Astrocyte (in vitro differentiated cells and primary cell): ENCODE measurements around the gene PSENEN. TPM values are rescaled to one million over a fixed set of nuclear protein-coding genes. Genes with fewer than 3 reads are reported as not detected.

ENCODE experiments used
- DNase-seq: peaks from one replicate; pipeline ENCODE4 v3.0.0-alpha.2; 2010; ENCODE audit warnings: low read depth
- FAIRE-seq: peaks from 2 replicates; lab custom pipeline; 2011; peaks lifted over from hg19 to GRCh38; lab: Jason Lieb, UNC
- H2AFZ ChIP-seq: 2 replicates; pipeline ENCODE4 v1.6.0; 2012; ENCODE audit warnings: low read depth, low read length, inconsistent platforms
- H3K27ac ChIP-seq: 2 replicates; pipeline ENCODE4 v1.5.1; 2011; ENCODE audit warnings: low read depth, low read length, inconsistent platforms
- H3K27me3 ChIP-seq: 2 replicates; pipeline ENCODE4 v1.6.0; 2011; ENCODE audit warnings: low read length, inconsistent platforms; ENCODE audit not compliant: insufficient read depth
- H3K36me3 ChIP-seq: 2 replicates; pipeline ENCODE4 v1.5.1; 2011; ENCODE audit warnings: low read length, inconsistent platforms; ENCODE audit not compliant: insufficient read depth
- H3K4me1 ChIP-seq: 2 replicates; pipeline ENCODE4 v1.5.1; 2011; ENCODE audit warnings: low read length, inconsistent platforms; ENCODE audit not compliant: insufficient read depth
- H3K4me2 ChIP-seq: 2 replicates; pipeline ENCODE4 v1.6.0; 2012; ENCODE audit warnings: low read length, inconsistent platforms
- H3K4me3 ChIP-seq: 2 replicates; pipeline ENCODE4 v1.5.1; 2011; ENCODE audit warnings: low read depth, mild to moderate bottlenecking, low read length, inconsistent platforms; ENCODE audit not compliant: insufficient read depth
- H3K79me2 ChIP-seq: 2 replicates; pipeline ENCODE4 v1.6.0; 2012; ENCODE audit warnings: mild to moderate bottlenecking, low read length, inconsistent platforms; ENCODE audit not compliant: insufficient read depth
- H3K9ac ChIP-seq: 2 replicates; pipeline ENCODE4 v1.6.0; 2012; ENCODE audit warnings: mild to moderate bottlenecking, low read length, inconsistent platforms
- H3K9me3 ChIP-seq: 2 replicates; pipeline ENCODE4 v1.5.1; 2012; ENCODE audit warnings: low read depth, mild to moderate bottlenecking, low read length, inconsistent platforms; ENCODE audit not compliant: insufficient read depth
- H4K20me1 ChIP-seq: 2 replicates; pipeline ENCODE4 v1.6.0; 2012; ENCODE audit warnings: low read length, inconsistent platforms; ENCODE audit not compliant: insufficient read depth
- H3K27ac Mint-ChIP-seq: one replicate; pipeline ENCODE4 v1.8.0; 2021; ENCODE audit warnings: mild to moderate bottlenecking, mixed read lengths; ENCODE audit not compliant: unreplicated experiment
- H3K27me3 Mint-ChIP-seq: one replicate; pipeline ENCODE4 v1.8.0; 2021; ENCODE audit warnings: low read depth, mixed read lengths; ENCODE audit not compliant: unreplicated experiment
- H3K36me3 Mint-ChIP-seq: one replicate; pipeline ENCODE4 v1.8.0; 2021; ENCODE audit warnings: low read depth, mixed read lengths; ENCODE audit not compliant: unreplicated experiment
- H3K4me1 Mint-ChIP-seq: one replicate; pipeline ENCODE4 v1.8.0; 2021; ENCODE audit warnings: low read depth, mixed read lengths; ENCODE audit not compliant: unreplicated experiment
- H3K4me3 Mint-ChIP-seq: one replicate; pipeline ENCODE4 v1.8.0; 2021; ENCODE audit warnings: mild to moderate bottlenecking, moderate library complexity, mixed read lengths; ENCODE audit not compliant: unreplicated experiment
- H3K9me3 Mint-ChIP-seq: one replicate; pipeline ENCODE4 v1.8.0; 2021; ENCODE audit warnings: mild to moderate bottlenecking, mixed read lengths; ENCODE audit not compliant: unreplicated experiment
- CTCF ChIP-seq: IDR thresholded peaks from 2 replicates; pipeline ENCODE4 v1.5.1; 2011; ENCODE audit warnings: low read depth, mild to moderate bottlenecking, inconsistent platforms, low read length, moderate library complexity; ENCODE audit not compliant: insufficient read depth
- EZH2 ChIP-seq: IDR thresholded peaks from 2 replicates; pipeline ENCODE4 v1.6.1; 2012; ENCODE audit warnings: mild to moderate bottlenecking, low read length, inconsistent platforms; ENCODE audit not compliant: insufficient read depth
- total RNA-seq: library from RNA; stranded (reverse); gene quantifications from 2 replicates; pipeline ENCODE4 v1.2.1, GENCODE V29; 2021

Gene PSENEN
- total RNA-seq, 1 donor from 2014 or later: 100 TPM

- Histone ChIP-seq H2AFZ (no peak overlapping the region), H4K20me1 (peaks cover 21% of the 10 kb centered on the region), H3K9me3 (no peaks in the 10 kb centered on the region), H3K27me3 (no peaks in the 10 kb centered on the region), H3K79me2 (peaks cover 41% of the 10 kb centered on the region), H3K9ac (no peak overlapping the region), H3K36me3 (peaks cover 5% of the 10 kb centered on the region), H3K27ac (no peak overlapping the region), H3K4me2 (peak overlapping the region; percentile 96), H3K4me3 (no peak overlapping the region), H3K4me1 (peaks cover 35% of the 10 kb centered on the region)
- Mint-ChIP-seq H3K36me3 (peaks cover 18% of the 10 kb centered on the region), H3K27ac (no peak overlapping the region), H3K9me3 (no peaks in the 10 kb centered on the region), H3K27me3 (peaks cover 2% of the 10 kb centered on the region), H3K4me3 (no peak overlapping the region), H3K4me1 (peaks cover 22% of the 10 kb centered on the region)
- TF ChIP-seq EZH2 (no peak), CTCF (no peak)
- FAIRE-seq: no peak
- DNase-seq: no peak
Measured at GRCh38 chr19:35754370-35755130, 9.1 kb downstream of the PSENEN start.

DNA sequence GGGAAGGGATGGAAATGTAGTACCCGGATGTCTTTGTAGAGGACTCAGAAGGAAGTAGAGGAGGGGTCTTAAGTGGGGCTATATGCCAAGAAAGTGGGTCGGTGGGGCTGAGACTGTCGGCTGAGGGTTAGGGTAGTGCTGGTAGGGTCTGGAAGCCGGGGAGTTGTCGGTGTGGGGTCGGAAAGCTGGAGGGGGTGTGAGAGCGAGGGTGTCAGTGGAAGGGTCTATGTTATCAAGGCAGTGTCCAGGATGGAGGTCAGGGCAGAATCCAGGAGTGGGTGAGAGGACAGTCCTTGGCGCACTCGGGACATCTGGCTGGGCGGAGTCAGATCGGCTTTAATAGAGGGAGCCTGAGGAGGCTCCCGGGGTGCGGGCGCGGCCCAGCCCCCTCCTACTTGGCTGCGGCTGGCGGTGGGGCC, 9.7 kb downstream of the PSENEN start:
- DNase-seq (no peak), FAIRE-seq (no peak)
- Histone ChIP-seq H3K79me2 (peaks cover 41% of the 10 kb centered on the region), H3K27me3 (no peaks in the 10 kb centered on the region), H3K27ac (peak overlapping the region; percentile 99), H3K36me3 (peaks cover 5% of the 10 kb centered on the region), H3K4me1 (peaks cover 35% of the 10 kb centered on the region), H2AFZ (no peak overlapping the region), H3K4me3 (peak overlapping the region; percentile 5), H3K9me3 (no peaks in the 10 kb centered on the region), H3K4me2 (peak overlapping the region; percentile 96), H4K20me1 (peaks cover 20% of the 10 kb centered on the region), H3K9ac (peak overlapping the region; percentile 99)
- H3K4me1 Mint-ChIP-seq: peaks cover 17% of the 10 kb centered on the region
- H3K36me3 Mint-ChIP-seq: peaks cover 20% of the 10 kb centered on the region
- no peaks in the 10 kb centered on the region for H3K9me3 Mint-ChIP-seq
- TF ChIP-seq EZH2 (no peak), CTCF (no peak)
- H3K27ac Mint-ChIP-seq: no peak overlapping the region
- no peak overlapping the region for H3K4me3 Mint-ChIP-seq
- H3K27me3 Mint-ChIP-seq: peaks cover 2% of the 10 kb centered on the region
